Stomach smooth muscle (tissue), 2 donors: ENCODE measurements around the gene PEX14.
A peak's percentile ranks its signal among the peaks of the same experiment; 100 is the strongest.

Source experiments
- H3K27ac ChIP-seq: one replicate; pipeline ENCODE4 v1.7.0; 2013; ENCODE audit warnings: mild to moderate bottlenecking, low read length, inconsistent platforms
- H3K27me3 ChIP-seq, 2 donors: one replicate each; pipeline ENCODE4 v1.7.0; 2013; ENCODE audit warnings: low read length in 2 of 2; ENCODE audit not compliant: insufficient read depth in 2 of 2, control insufficient read depth in 1 of 2
- H3K36me3 ChIP-seq, 2 donors: one replicate each; pipeline ENCODE4 v1.7.0; 2013; ENCODE audit warnings: low read length in 2 of 2; ENCODE audit not compliant: control insufficient read depth in 2 of 2, insufficient read depth in 2 of 2
- H3K4me1 ChIP-seq: one replicate; pipeline ENCODE4 v1.7.0; 2013; ENCODE audit warnings: low read length; ENCODE audit not compliant: control insufficient read depth, insufficient read depth
- H3K4me3 ChIP-seq, 2 donors: one replicate each; pipeline ENCODE4 v1.7.0; 2013; ENCODE audit warnings: low read length in 2 of 2
- H3K9ac ChIP-seq, 2 donors: one replicate each; pipeline ENCODE4 v1.7.0; 2013; ENCODE audit warnings: low read length in 2 of 2, mild to moderate bottlenecking in 1 of 2
- H3K9me3 ChIP-seq, 2 donors: one replicate each; pipeline ENCODE4 v1.7.0; 2013; ENCODE audit warnings: low read length in 2 of 2; ENCODE audit not compliant: control insufficient read depth in 2 of 2
- donor health status: healthy.
- donor health status: Pancreatic carcinoma.

Gene PEX14

DNA sequence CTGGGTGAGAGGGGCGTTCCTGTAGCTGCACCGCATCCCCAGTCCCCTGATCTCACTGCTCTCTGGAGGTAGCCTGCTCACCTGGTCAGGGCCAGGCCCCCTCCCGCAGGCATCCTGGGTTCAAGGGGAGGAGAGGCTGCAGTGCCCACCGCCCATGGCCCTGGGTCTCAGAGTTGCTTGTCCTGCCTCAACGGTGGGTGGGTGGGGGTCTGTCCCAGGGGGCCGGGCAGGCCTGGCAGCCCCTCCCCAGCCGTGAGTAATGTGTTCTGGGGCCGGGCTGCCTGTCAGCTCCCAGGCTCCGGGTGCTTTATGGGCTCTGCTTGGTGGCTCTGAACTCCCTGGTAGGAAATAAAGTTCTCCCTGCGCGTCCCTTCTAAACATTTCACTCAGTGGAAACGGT lies 194.8 kb downstream of the PEX14 start:
- H3K4me1 ChIP-seq: peaks cover 91% of the 10 kb centered on the region
- no peaks in the 10 kb centered on the region for H3K27me3 ChIP-seq
- no peaks in the 10 kb centered on the region for H3K36me3 ChIP-seq
- peak overlapping the region; percentile 97 for H3K27ac ChIP-seq
- H3K9ac ChIP-seq: peak overlapping the region in 1 of 2 donors; percentile 17
- H3K4me3 ChIP-seq: no peak overlapping the region
- no peaks in the 10 kb centered on the region for H3K9me3 ChIP-seq

DNA sequence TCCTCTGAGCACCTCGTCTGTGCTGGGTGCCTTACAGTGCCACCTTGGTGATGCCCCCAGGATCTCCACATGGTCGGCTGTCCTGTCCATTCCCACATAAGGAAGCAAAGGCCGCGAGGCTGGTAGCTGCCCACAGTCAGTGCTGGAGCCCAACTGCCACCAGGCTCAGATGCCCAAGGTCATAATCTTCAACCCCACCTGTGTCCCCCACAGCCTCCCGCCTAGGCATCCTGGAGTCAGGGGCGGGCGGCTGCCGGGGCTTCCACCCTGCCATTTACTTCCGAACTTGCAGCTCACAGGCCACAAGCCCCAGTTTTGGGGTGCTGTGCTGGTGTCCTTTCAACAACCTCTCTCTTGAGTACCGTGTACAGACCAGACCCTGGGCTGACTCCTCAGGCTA lies 195.4 kb downstream of the PEX14 start:
- H3K9ac ChIP-seq: peak overlapping the region; percentile 17 to 47
- no peaks in the 10 kb centered on the region for H3K27me3 ChIP-seq
- H3K4me3 ChIP-seq: peak overlapping the region in 1 of 2 donors; percentile 15
- no peaks in the 10 kb centered on the region for H3K36me3 ChIP-seq
- peak overlapping the region; percentile 97 for H3K27ac ChIP-seq
- H3K9me3 ChIP-seq: no peaks in the 10 kb centered on the region
- peaks cover 91% of the 10 kb centered on the region for H3K4me1 ChIP-seq

DNA sequence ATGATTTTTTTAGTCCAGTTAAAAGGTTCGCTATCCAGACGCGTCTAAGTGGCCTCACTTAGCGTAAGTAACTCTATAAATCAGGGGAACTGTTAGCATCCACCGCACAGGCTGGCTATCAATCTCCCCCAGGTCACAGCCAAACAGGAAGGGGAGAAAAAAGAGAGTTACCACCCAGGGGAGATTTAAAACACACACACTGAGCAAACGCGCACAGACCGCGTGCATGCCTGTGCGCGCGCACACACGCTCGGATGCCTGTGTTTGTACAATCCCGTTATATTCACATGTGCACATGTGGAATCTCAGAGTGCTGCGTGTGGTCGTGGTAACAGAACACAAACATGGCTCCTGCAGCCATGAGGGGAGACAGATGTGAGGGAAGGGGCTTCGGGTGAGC lies 196.3 kb downstream of the PEX14 start:
- H3K4me3 ChIP-seq: peak overlapping the region in 1 of 2 donors; percentile 29
- peak overlapping the region in 1 of 2 donors; percentile 21 for H3K9ac ChIP-seq
- H3K9me3 ChIP-seq: no peaks in the 10 kb centered on the region
- H3K36me3 ChIP-seq: no peaks in the 10 kb centered on the region
- peaks cover 91% of the 10 kb centered on the region for H3K4me1 ChIP-seq
- H3K27ac ChIP-seq: peak overlapping the region; percentile 97
- no peaks in the 10 kb centered on the region for H3K27me3 ChIP-seq

DNA sequence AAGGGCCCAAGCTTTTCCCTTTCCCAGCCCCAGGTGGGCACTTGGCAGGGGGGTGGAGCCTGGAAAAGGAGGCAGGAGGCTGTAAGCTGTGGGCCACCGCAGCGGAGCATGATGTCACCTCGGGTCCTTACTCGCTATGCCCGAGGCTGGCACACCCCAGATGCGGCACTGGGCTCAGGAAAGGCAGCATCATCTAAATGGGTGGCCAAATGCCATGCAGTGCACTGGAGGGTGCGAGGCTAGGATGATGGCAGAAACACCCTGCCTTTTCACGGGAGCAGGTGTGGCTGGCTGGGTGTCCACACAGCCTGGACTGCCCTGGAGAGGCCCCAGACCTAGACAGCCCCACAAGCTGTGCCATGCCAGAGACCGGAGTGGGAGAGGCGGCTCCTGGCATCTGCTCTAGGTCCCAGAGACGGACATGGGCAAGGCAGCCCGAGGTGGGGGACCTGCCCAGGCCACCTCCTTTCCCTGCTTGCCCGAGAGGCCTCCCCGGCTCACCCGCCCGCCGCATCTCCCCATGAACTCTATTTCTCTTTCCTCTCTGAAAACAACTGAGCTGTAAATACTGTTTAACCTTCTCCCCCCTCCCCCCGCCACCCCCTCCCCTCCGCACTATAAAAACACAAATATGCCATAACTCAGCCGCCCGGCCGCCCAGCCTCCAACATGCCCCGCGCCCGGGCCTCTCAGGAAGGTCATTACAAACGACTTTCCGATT lies 197.0 kb downstream of the PEX14 start:
- Histone ChIP-seq H3K4me3 (peak overlapping the region in 1 of 2 donors; percentile 29), H3K36me3 (no peaks in the 10 kb centered on the region), H3K4me1 (peaks cover 91% of the 10 kb centered on the region), H3K9ac (peak overlapping the region; percentile 50 to 55), H3K27ac (peak overlapping the region; percentile 97), H3K27me3 (no peaks in the 10 kb centered on the region), H3K9me3 (no peaks in the 10 kb centered on the region)

DNA sequence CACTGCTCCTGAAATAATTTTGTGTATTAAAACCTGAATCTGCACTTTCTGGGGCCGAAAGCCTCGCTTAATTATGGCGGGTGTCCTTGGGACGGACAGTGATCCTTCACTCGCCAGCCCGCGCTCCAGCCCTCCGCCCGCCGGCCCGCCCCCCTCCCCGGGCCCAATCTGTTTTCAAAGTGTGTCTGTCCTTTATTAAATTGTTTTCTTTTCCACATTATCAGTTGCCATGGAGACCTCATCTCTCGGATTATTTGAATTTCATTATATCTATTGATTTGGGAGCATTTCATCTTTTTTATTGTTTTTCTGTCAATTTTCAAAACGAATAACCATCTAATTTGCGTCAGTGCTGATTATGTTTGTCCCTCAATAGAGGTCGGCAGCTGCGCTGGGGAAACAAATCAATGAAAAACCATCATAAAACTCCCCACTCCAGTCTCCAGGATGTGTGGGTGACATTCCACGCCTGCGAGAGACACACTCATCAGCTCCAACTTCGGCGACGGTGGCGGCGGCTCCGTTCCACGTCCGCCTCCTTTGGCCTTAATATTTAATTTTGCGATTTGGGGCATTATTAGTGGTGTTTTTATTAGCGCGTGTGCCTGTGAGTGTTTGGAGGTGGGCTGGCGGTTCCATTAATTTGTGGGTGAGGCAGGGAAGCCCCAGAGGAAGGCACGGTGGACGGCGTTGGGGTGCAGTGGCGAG lies 197.7 kb downstream of the PEX14 start:
- Histone ChIP-seq H3K9ac (peak overlapping the region; percentile 13 to 40), H3K4me1 (peaks cover 93% of the 10 kb centered on the region), H3K4me3 (no peak overlapping the region), H3K27me3 (no peaks in the 10 kb centered on the region), H3K9me3 (no peaks in the 10 kb centered on the region), H3K27ac (peak overlapping the region; percentile 97), H3K36me3 (no peaks in the 10 kb centered on the region)

DNA sequence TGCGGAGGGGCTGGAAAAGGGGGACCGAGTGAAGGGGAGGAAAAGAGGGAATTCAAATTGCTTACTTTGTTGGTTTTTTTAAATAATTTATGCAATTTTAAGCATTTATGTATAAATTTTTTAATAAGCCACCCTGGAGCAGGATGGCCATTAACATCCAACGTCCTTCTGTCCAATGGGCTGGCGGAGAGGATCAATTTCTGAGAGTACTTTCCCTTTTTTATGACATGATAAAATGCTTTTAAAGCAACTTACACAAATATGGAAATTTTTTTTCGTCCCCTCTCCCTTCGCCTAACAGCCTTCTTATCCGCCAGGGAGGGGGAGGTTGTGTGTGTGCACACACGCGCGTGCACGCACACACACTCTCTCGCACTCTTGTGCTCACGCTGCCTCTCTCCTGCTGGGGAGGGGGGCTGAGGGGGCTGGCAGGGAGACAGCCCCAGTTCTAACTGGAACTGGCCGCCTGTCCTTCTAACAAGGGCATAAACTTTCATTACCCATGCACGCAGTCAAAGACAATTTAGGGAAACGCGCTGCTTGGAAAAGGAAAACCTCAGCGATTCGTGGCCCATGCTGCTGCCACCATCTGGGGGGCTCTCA lies 198.5 kb downstream of the PEX14 start:
- Histone ChIP-seq H3K9me3 (no peaks in the 10 kb centered on the region), H3K27ac (peak overlapping the region; percentile 97), H3K4me3 (peak overlapping the region; percentile 29 to 57), H3K9ac (peak overlapping the region; percentile 63 to 81), H3K27me3 (no peaks in the 10 kb centered on the region), H3K4me1 (peaks cover 95% of the 10 kb centered on the region), H3K36me3 (no peaks in the 10 kb centered on the region)

DNA sequence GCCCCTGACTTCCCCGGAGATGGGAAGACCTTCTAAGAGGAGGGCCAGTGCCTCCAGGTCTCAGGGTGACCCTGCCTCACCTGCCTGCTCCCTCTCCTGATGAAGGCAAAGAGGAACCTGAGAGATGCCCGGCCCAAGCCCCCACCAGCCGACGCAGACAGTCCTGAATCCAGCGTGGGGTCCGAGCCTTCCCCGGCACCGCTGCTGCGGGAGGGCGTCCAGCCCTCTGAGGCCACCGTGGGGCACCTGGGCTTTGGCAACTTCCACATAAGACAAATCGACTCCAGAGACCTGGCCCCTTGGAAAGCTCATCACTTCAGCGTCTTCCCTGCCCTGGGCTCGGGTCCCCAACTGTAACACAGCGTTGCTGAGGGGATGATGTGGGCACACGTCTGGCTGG lies 199.5 kb downstream of the PEX14 start:
- no peaks in the 10 kb centered on the region for H3K27me3 ChIP-seq
- H3K36me3 ChIP-seq: no peaks in the 10 kb centered on the region
- H3K4me3 ChIP-seq: peak overlapping the region in 1 of 2 donors; percentile 52
- H3K27ac ChIP-seq: peak overlapping the region; percentile 97
- H3K9ac ChIP-seq: peak overlapping the region; percentile 35 to 81
- H3K4me1 ChIP-seq: peaks cover 95% of the 10 kb centered on the region
- no peaks in the 10 kb centered on the region for H3K9me3 ChIP-seq

DNA sequence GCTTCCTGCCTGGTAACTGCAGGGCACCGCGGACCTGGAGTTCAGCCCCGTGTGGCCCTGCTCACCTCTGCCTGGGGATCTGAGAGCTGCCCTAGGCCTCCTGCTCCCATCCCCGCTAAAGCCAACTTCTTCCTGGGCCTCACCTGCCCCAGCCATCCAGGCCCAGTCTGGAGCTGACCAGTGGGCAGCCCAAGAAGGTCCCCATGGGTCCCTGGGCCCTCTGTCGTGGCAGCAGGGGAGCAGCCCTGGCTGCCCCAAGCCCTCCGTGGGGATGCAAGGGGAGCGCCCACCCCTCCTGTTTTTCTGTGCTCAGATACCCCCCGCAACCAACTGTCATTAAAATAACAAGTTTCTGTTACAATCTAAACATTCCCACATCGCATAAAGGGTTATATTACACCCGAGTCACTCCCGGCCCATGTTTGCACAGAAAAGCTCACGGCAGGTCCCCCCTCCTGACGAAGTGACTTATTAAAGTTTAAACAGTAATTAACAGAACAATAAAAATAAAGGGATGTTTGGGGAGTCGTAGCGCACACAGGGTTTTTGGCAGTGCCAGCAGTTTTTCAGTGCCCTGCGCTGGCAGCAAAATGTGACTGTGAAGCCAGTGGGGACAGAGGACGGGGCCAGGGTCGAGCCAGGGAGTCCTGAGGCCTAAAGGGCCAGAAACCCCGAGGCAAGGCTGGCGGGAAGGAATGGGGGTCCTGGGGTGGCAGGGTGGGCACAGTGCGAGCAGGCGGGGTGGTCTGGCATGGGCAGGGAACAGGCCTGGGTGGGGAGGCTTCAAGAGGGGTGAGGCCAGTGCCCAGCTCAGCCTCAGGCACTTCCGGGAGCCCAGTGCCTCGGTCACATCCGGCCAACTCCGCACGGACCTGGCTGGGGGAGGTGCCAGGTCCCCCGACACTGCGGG lies 200.2 kb downstream of the PEX14 start:
- Histone ChIP-seq H3K9me3 (no peaks in the 10 kb centered on the region), H3K4me3 (peak overlapping the region in 1 of 2 donors; percentile 52), H3K9ac (peak overlapping the region; percentile 35 to 58), H3K27ac (peak overlapping the region; percentile 97), H3K36me3 (no peaks in the 10 kb centered on the region), H3K27me3 (no peaks in the 10 kb centered on the region), H3K4me1 (peaks cover 95% of the 10 kb centered on the region)

DNA sequence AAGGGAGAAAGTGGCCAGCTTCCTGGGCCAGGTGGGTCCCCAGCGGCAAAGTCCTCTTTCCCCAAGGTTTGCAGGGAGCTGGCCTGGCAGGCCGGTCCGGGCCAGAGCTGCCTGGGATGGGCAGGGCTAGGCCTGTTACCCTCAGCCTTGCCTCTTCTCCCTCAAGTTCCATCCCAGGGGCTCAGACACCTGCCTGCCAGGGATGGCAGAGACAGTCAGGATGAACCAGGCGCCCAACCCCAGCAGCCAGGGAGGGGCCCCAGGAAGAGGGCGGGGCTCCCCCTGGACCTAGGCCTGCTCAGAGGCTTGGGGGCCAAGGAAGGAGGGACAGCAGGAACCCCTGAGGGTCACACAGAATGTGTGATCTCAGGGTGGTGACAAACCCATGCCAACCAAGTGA lies 201.1 kb downstream of the PEX14 start:
- peak overlapping the region; percentile 21 to 35 for H3K9ac ChIP-seq

DNA sequence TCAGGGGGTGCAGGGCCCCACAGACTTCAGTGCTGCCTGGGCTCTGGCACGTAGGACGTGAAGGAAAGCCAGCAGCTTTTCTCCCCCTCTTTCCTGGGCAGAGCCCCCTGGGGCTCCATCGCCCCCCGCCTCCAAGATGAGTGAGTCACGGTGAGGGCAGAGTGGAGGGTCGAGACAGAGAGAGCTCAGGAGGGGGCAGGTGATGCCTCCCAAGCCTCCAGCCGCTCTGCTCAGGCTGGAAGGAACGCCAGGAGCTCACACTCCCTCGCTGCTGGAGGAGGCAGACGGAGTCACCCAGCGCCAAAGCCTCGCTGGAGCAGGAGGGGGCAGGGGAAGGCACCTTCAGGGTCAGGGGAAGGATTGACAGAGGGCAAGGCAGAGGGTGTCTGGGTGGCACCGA lies 202.2 kb downstream of the PEX14 start:
- Histone ChIP-seq H3K27me3 (no peaks in the 10 kb centered on the region), H3K4me1 (peaks cover 93% of the 10 kb centered on the region), H3K36me3 (no peaks in the 10 kb centered on the region), H3K4me3 (peak overlapping the region in 1 of 2 donors; percentile 55), H3K9me3 (no peaks in the 10 kb centered on the region), H3K27ac (peak overlapping the region; percentile 97), H3K9ac (peak overlapping the region; percentile 35 to 47)

More for the DNA sequence above, 201.1 kb downstream of the PEX14 start:
- H3K27me3 ChIP-seq: no peaks in the 10 kb centered on the region
- peaks cover 94% of the 10 kb centered on the region for H3K4me1 ChIP-seq
- H3K27ac ChIP-seq: peak overlapping the region; percentile 97
- no peaks in the 10 kb centered on the region for H3K36me3 ChIP-seq
- H3K4me3 ChIP-seq: peak overlapping the region in 1 of 2 donors; percentile 8
- H3K9me3 ChIP-seq: no peaks in the 10 kb centered on the region
